DMS53 treated with DMSO at 0.1 percent for 48 hours (cell line): ENCODE results near the gene DIAPH1.
A peak's percentile ranks its signal among the peaks of the same experiment; 100 is the strongest.

Experiments used
- DNase-seq: peaks from one replicate; lab custom pipeline; 2025; ENCODE audit not compliant: unreplicated experiment; lab: John Stamatoyannopoulos, UW

Gene DIAPH1

DNA sequence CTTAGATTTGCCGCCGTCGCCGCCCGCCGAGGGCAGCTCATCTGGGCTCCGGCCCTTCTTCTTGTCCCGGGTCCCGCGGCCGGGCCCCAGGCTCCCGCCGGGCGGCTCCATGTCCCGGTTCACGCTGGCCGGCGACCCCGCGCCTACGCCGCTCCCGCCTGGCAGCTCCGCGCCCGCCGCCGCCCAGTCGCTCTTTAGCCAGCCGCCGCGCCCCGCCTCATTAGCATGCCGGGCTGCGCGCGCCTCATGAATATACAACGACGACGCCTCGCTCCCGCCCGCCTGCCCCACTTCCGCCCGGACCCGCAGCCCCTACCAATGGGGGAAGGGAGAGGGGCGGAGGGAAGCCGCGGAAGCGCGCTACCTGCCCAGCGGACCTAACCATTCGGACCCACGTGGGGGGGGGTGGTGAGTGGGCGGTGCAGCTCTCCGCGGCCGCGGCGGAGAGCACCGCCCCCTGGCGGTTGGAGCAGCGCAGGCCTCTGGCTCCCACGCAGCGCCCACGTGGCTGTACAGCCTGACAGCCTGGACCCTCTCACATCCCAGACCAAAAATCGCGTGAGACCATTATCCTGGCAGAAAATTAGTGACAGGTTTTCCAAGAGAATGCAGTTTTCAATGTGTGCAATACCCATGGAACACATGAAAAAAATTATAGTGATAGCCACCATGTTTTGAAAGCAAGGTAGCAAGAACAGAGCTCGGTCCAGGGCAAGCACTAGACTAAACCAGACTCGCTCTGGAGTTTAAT is at the start of gene DIAPH1:
Gene DIAPH1, minus strand, starts transcription at position 197 of the 751 bp plus-strand sequence. Its CDS starts 86 bp downstream, at position 111.
- DNase-seq: peak; percentile 94

DNA sequence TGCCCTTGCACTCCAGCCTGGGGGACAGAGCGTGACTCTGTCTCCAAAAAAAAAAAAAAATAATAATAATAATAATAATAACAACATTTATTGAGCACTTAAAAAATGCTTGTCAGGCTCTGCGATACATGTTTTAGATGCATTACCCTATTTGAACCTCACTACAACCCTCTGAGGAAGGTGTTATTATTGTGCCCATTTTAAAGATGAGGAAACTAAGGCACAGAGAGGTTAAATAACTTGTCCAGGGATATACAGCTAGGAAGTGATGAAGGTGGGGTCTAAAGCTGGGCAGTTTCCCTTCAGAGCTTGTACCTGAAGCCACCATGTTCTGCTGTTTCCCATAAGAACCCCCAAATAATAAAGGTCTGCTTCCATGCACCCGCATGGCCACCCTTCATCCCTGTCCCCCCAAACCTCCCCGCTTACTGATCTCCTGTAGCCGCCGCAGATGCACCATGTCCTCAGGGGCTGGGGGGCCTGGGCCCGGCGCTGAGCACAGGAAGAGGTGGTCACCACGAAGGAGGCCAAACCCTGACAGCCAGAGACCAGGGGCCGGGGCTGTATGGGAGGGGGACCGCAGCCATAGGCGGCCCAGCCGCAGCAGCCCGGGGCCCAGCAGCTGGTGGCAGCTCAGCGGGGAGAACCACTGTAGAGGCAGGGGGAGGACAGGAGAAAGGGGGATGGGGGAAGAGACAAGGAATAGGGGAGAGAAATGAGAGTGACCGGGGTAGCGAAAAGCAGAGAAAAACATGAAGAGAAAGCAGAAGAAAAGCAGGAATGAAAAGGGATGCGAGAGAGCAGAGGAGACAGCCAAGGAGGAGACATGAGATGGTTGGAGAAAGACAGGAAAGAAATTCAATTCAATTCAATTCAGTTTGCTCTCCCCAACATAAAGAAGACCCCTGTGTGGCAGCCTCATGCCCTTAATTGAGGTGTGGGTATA is 47.5 kb upstream of the DIAPH1 start:
- no peak for DNase-seq

DNA sequence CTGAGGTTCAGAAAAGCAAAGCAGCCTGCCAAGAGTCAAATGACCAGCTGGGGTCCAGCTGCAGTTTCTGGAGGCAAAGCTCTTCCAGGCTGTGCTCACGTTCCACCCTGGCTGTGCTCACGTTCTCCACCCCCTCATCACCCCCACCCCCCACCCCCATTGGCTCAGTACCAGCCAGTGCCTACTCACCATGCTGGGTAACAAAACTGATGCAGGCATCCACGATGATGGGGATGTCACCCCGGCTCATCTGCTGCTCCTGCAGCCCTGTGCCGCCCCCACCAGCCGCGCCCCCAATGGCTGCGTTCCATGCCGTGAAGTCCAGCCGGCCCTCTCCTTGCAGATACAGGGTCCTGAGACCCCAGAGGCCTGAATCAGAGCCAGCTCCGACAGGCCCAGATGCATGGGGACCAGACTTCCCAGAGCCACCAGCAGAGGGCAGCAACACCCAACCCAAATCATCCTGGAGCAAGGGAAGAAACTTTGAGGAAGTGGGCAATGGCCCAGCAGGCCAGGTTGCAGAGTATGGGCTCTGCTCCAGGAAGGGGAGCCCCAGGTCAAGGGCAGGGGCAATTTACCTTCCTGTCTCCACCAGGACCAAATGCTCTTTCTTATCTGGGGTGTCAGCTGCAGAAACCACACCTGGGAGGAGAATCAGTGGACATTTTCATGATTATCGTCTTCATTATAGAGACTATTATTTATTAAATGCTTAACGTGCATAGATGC is 46.1 kb upstream of the DIAPH1 start:
- DNase-seq: peak; percentile 51

DNA sequence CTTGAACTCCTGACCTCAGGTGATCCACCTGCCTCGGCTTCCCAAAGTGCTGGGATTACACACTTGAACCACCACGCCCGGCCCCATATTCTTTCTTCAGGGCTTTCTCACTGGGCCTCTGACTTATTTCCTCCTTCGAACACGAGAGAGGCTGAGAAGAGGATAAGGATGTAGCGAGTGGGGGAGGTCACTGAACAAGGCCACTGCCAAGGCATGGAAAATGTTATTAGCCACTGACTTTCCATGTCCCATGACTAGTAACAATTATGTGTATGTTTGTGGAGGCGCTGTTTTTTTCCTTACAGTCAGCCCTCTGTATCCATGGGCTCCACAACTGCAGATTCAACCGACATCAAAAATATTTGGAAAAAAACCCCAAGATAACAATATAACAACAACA is 44.7 kb upstream of the DIAPH1 start:
- no peak for DNase-seq

DNA sequence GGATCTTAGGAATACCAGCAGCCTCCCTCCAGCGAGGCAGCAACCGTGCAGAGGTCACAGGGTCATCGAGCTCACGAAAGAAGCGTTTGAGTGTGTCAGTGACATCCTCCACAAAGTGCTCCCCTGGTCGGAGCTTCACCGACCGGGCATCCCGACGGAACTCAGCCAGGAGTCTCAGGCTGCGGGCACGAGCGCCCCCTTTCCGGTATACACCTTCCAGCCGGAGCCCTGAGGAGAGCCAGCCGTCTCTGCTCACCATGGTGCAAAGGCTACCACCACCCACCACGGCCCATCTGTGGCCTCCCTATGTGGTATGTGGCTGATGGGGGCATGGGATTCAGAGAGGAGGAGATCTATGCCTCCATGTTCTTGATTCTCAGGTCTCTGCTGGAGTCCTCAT is 43.2 kb upstream of the DIAPH1 start:
- DNase-seq: no peak

DNA sequence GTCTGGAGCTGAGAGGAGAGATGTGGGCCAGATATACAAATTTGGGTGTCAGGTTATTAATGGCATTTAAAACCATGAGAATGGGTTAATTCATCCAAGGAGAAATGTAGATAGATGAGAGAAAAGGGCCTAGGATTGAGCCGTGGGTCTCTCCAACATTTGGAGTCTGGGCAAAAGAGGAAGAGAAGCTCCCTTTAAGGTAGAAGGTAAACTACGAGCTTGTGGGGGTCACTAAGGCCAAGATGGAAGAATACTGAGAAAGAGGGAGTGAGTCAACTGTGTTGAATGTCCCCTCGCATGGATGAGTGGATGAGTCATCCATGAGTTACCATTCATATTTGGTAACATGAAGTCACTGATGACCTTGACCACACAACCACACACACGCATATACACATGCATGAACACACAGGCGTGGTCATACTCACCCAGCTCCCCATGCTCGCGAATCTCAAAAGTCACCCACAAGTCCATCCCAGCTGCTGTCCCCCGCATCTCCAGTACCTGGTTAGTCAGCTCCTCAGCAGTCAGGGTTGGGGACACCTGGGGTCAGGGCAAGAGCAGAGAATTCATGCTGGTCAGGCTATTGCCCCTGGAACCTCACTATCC is 39.2 kb upstream of the DIAPH1 start:
- peak; percentile 22 for DNase-seq

DNA sequence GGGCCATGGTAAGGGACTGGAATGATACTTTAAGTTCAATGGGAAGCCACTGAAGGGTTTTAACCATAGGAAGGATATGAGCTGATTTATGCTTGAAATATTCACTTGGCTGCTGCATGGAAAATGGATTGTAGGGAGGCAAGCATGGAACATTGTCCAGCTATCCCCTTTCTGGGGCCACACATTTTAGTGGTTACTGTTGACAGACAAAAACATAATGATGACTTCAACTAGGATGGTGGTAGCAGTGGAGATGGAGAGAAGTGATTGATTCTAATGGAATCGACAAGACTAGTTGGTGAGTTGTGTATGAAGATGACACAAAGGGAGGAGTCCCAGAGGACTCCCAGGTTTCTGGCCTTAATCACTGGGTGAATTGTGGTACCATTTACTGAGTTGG is 38.6 kb upstream of the DIAPH1 start:
- DNase-seq: no peak

DNA sequence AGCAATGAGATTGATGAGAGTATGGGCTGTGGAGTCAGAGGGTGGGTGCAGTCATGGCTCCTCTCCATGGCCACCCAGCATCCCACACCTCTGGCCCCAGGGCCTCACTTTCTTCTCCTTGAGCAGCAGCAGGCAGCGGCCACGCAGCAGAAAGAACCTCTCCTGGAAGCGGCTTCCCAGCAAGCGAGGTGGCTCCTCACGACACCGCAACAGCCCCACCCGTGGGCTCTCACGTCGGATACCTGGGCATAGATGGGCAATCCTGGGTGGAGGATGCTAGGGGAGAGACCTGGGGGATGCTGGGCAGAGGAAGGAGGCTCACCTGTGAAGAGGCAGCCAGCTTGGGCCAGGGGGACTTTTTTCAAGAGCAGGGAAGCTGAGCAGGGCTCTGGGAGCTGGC is 37.6 kb upstream of the DIAPH1 start:
- DNase-seq: no peak

DNA sequence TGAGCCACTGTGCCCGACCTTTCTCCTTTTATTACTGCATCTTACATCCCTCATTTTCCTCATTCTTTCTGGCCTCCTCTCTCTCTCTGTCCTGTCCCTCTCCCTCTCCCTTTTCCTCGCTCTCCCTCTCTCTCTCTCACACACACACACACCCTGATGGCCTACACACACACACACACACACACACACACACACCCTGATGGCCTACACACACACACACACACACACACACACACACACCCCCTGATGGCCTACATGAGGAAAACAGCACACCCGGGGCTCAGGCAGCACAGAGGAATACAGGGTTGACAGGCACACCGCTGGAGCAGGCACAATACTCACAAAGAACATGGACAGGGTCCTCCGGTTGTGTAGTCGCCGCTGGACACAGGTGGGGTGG is 36.2 kb upstream of the DIAPH1 start:
- no peak for DNase-seq

DNA sequence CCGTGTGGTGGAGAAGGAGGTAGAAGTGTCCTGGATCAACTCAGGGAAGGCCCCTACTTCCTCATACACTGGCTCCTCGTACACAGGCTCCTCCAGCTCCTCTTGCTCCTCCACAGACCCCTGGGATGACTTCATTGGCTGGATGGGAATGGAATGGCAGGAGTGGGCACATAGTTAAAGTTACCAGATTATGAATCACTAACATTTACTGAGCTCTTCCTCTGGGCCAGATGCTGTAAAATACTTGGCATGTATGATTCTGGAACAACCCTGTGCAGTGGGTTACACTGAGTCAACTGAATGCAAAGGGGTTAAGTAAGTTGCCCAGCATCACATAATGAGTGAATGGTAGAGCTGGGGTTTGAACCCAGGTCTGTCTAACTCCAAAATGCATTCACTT is 35.5 kb upstream of the DIAPH1 start:
- no peak for DNase-seq

DNA sequence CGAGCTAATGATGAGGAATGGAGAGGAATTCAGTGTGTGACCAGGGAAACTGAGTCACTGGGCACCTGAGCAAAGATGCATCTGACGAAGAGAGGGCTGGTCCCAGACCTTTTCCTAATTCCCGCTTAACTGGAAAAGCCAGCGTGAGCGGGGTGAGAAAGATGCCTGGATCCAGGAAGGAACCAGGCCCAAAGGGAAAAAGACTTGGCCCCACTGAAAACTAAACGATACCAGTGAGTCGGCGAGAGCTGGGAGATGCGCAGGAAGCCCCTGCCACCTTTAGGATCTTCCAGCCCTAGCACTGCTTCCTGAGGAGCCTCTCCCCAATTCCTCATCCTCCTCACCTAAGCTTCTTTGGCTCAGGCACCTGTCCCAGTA is 32.9 kb upstream of the DIAPH1 start:
- DNase-seq: no peak

DNA sequence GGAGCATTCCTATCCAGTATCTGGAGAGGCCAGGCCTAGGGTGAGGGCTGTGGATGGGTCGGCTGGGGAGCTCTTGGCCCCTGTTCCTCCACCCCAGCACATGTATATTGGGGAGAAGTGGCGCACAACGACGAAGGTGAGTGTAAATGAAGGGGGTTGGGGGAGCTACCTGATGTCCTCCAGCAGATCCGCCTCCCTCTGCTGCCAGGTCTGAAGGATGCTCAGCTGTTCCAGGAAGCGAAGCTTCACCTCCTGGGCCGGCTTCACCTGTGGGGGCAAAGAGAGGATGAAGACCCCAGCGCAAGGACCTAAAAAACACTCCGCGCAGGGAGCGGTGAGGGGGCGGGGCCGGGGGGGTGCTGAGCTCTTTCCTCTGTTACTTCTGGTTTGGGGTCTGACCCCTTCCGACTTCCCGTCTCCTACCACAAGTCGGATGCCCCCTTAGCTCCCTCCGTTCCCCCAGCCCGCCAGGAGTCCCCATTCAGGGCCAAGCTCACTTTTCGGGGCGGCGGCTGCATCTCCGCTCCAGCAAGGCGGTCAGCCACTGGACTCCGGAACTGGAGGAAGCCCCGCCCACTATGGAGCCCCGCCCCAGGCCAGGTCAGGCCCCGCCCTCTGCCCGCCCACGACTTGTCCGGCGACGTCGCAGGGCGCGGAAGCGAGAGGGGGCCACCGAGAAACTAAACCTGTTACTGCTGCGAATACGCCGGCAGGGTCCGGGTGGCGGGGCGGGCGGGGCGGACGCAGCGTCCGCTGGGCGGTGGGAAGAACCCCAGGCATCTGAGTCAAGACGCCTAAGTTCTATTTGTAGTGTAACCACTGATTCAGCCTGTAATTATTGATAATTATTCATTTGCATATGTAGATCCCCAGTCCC is 32.3 kb upstream of the DIAPH1 start, which contains the start of gene FCHSD1:
Gene FCHSD1, minus strand, starts transcription at position 568 of the 877 bp plus-strand sequence. Its CDS starts 50 bp downstream, at position 518.
- peak; percentile 62 for DNase-seq

DNA sequence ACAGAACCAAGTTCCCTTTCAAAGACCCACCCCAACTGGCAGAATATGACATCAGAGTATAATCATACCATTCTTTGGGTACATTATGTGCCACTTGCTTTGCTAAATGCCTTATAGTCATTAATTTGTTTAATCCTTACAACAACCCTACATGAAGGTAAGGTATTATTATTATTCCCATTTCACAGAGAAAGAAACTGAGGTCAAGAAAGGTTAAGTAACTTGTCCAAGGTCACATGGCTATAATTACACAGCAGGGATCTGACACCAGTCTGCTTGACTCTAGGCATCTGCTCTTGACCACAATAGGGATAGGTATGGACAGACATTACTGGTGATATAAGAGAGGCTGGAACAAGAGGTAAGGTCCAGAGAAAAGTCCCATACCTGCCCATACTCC is 31.2 kb upstream of the DIAPH1 start:
- no peak for DNase-seq

DNA sequence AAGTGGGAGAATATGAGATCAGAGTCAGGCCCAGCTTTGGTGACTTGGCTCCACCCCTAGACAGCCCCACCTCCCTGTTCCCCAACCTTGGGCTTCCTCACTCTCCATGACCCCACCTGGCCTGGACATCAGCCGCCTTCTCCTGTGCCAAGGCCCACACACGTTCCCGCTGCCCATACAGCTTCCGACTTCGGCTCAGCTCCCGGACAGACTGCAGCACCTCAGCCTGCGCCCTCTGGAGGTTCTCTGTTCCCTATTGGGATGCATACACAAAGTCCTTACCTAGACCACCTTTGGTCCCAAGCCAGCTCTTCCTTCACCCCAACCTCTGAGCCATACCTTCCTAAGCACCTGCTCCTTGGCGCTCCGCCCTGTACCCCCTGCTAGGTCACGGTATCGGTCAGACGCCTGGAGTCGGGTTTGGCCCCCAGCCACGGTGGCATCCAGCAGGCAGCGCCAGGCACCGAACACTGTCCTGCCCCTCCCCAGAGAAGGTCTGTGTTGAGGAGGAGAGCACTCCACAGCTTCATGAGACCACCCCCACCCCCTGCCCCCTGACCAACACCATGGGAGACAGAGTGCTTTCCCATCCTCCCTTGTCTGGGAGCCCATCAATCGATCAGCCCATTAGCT is 30.4 kb upstream of the DIAPH1 start:
- no peak for DNase-seq

DNA sequence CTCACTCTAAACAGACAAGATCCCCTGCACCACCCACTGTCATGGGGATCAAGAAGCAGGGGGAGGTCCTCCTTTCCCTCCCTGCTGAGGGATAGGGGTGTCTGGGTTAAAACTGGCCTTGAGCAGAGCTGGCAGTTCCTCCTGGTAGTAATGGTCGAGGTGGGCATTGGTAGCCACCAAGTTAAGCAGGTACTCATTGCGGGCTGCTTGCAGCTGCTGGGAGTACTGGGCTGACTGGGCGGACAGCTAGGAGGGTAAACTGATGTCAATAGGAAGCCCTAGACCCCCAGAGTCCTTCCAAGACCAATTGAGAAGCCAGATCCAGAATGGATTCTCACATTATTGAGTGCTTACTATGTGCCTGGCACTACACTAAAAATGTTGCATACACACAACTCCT is 29.1 kb upstream of the DIAPH1 start:
- no peak for DNase-seq

DNA sequence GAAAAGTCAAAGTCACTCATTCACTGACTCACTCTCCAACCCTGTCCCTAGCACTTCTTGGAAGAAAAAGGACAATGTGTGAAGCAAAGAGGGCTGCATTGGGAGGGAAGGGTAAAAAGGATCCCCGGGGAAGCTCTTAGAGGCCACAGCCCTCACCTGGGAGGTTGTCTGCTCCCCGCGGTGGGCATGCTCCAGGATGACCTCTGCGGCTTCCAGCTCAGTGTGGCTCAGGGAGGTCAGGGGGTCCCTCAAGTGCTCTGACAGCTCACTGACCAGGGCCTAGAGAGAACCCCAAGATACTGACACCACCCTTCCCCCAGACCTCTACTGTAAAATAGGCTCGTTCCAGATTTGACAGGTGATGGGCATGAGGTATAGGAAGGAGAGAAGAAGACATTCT is 28.4 kb upstream of the DIAPH1 start:
- no peak for DNase-seq

DNA sequence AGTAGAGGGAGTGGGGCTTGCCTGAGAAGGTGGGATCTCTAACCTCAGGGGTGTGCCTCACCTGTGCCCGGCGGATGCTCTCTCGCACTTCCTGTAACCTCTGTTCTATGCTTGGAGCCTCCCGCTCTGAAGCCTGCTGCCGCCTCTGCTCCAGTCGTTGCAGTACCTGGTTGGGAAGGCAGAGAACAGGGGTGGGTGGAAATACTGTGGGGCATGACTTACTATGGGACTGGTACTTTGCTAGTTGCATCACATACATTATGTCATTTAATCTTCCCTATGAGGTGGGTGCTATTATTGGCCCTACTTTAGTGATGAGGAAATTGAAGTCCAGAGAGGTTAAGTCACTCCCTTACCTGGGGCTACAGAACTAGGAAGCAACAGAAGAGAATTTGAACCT is 27.2 kb upstream of the DIAPH1 start:
- DNase-seq: no peak

DNA sequence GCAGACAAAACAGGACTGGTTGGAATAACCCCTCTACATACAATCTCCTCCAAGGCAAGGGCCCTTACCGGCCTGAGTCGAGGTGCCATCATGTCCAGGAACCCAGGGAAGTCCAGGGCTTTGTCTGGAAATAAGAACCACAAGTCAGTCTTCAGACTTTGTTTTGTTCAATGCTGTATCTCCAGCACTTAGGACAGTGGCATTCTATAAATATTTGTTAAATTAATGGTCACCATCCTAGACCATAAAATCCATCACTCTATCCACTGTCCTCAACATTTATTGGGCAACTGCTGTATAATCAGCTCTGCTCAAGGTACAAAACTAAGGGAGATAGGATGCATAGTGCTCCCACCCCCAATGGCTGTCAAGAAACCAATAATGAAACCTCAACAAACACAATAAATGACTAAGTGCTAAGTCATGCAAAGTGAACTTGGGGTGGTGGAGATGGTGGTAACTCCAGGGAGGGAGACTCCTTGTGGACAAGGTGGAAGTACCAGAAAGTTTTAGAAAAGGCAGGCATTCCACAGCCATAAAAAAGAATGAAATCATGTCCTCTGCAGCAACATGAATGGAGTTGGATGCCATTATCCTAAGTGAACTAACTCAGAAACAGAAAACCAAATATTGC is 23.0 kb upstream of the DIAPH1 start:
- no peak for DNase-seq

DNA sequence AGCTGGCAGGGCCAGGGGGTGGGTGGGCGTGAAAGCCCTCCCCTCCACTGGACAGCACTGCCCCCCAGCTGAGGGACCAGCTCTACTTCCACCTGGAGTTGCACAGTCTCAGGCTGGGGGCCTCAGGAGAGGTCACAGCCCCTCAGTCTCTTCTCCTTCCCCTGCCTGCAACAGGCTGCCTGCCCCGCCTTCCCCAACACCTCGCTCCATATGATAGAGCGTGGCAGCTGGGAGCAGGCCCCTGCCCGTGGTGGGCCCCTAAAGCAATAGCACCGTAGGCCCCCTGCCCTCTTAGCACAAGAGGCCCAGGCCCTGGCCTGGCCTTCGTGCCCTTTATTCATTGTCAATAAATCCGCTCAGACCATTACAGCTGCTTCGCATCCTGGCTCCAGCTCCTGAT is 21.9 kb upstream of the DIAPH1 start:
- no peak for DNase-seq
